ENCODE results near the gene FLT3LG. TPM values are rescaled to one million over a fixed set of nuclear protein-coding genes. Genes with fewer than 3 reads are reported as not detected.

FLT3LG gene
- total RNA-seq (10 to 100 TPM in 1 of 4 donors, 1 to 10 TPM in 3; 4.6 to 11.1 (median 6.1) TPM), polyA plus RNA-seq (10 to 100 TPM in 2 of 3 donors, 1 to 10 TPM in 1; 2.1 to 18.6 (median 14.9) TPM)

GRCh38 chr19:49473868-49474541, at the start of gene FLT3LG:
Gene FLT3LG (plus strand): TSS chr19:49474215. CDS start chr19:49474640, 425 bp downstream.
- peak within 1 kb of the TSS; percentile 56 to 83 (median 71) for H3K4me3 ChIP-seq
- peak within 1 kb of the TSS; percentile 77 to 84 (median 80) for H3K27ac ChIP-seq
- intact Hi-C loops (cut with DNase I): loop anchor here (10.0 kb wide), 1 partner anchor 839 kb away; the partner anchor contains the start of gene DBP
- peak; percentile 96 to 100 (median 98) for TF ChIP-seq CTCF (IDR thresholded peaks at IDR 0.05)
- TF ChIP-seq EP300 (IDR thresholded peaks at IDR 0.05): no peak
- no peak for TF ChIP-seq POLR2A (IDR thresholded peaks at IDR 0.05)
- TF ChIP-seq POLR2AphosphoS5 (IDR thresholded peaks at IDR 0.05): peak; percentile 45 to 68 (median 66)
- H3K4me1 ChIP-seq: peaks cover 0 to 27% (median 15%) of the 10 kb centered on the region in 4 donors
- no peaks in the 10 kb centered on the region for H3K27me3 ChIP-seq
- DNase-seq: peak; percentile 92
- H3K9me3 ChIP-seq: no peaks in the 10 kb centered on the region
- H3K36me3 ChIP-seq: peaks cover 0 to 8% (median 0%) of the 10 kb centered on the region in 4 donors
- 1% methylated on average over 33 of the region's 33 CpGs for WGBS, 2 donors

GRCh38 chr19:49425178-49425577, 48.8 kb upstream of the FLT3LG start, which contains the start of gene GFY:
Gene GFY (plus strand): TSS chr19:49425388. CDS start chr19:49426431, 1,043 bp downstream.
- H3K27me3 ChIP-seq: peaks cover 77 to 100% (median 97%) of the 10 kb centered on the region in 3 donors

GRCh38 chr19:49425922-49426592, 48.0 kb upstream of the FLT3LG start:
- no peaks in the 10 kb centered on the region for H3K9me3 ChIP-seq
- H3K27ac ChIP-seq: no peak overlapping the region
- H3K4me1 ChIP-seq: peaks cover 0 to 34% (median 33%) of the 10 kb centered on the region in 4 donors
- no peaks in the 10 kb centered on the region for H3K36me3 ChIP-seq
- WGBS, 2 donors: 4 to 6% methylated on average over 30 of the region's 30 CpGs
- intact Hi-C loops (cut with DNase I): no loop called here
- TF ChIP-seq POLR2AphosphoS5 (IDR thresholded peaks at IDR 0.05): no peak
- no peak for TF ChIP-seq EP300 (IDR thresholded peaks at IDR 0.05)
- TF ChIP-seq POLR2A (IDR thresholded peaks at IDR 0.05): no peak
- no peak for TF ChIP-seq CTCF (IDR thresholded peaks at IDR 0.05)
- H3K4me3 ChIP-seq: no peak overlapping the region
- DNase-seq: no peak
- H3K27me3 ChIP-seq: peaks cover 78 to 100% (median 97%) of the 10 kb centered on the region in 3 donors

More at GRCh38 chr19:49425178-49425577, 48.8 kb upstream of the FLT3LG start, which contains the start of gene GFY:
- Histone ChIP-seq H3K36me3 (no peaks in the 10 kb centered on the region), H3K4me3 (no peak within 1 kb of the TSS), H3K27ac (no peak within 1 kb of the TSS), H3K9me3 (no peaks in the 10 kb centered on the region), H3K4me1 (peaks cover 0 to 39% (median 38%) of the 10 kb centered on the region in 4 donors)
- intact Hi-C loops (cut with DNase I): no loop called here
- no peak for DNase-seq
- TF ChIP-seq EP300 (IDR thresholded peaks at IDR 0.05): no peak
- TF ChIP-seq POLR2AphosphoS5 (IDR thresholded peaks at IDR 0.05): no peak
- no peak for TF ChIP-seq POLR2A (IDR thresholded peaks at IDR 0.05)
- TF ChIP-seq CTCF (IDR thresholded peaks at IDR 0.05): no peak
- 27 to 53% methylated on average over 7 of the region's 7 CpGs for WGBS, 2 donors

GRCh38 chr19:49427339-49427738, 46.7 kb upstream of the FLT3LG start:
- no peaks in the 10 kb centered on the region for H3K36me3 ChIP-seq
- DNase-seq: no peak
- no peak overlapping the region for H3K4me3 ChIP-seq
- no peaks in the 10 kb centered on the region for H3K9me3 ChIP-seq
- intact Hi-C loops (cut with DNase I): no loop called here
- TF ChIP-seq EP300 (IDR thresholded peaks at IDR 0.05) (no peak), POLR2A (IDR thresholded peaks at IDR 0.05) (no peak), CTCF (IDR thresholded peaks at IDR 0.05) (no peak), POLR2AphosphoS5 (IDR thresholded peaks at IDR 0.05) (no peak)
- 52 to 55% methylated on average over 12 of the region's 12 CpGs for WGBS, 2 donors
- H3K27me3 ChIP-seq: peaks cover 78 to 100% (median 97%) of the 10 kb centered on the region in 3 donors
- peaks cover 0 to 27% (median 23%) of the 10 kb centered on the region in 4 donors for H3K4me1 ChIP-seq
- H3K27ac ChIP-seq: no peak overlapping the region

Measured in sigmoid colon (tissue), 7 donors.